HL-60 (cell line): Measurements from ENCODE around the gene COL16A1.

Source experiments
- DNase-seq, 2 experiments: peaks; one replicate each; pipeline ENCODE4 v3.0.0-alpha.2; 2010 to 2020; ENCODE audit warnings: low read depth in 1 of 2, low spot score in 1 of 2
- H3K27ac ChIP-seq: fragments of 250-450 bp; sonication (Bioruptor Pico); replicated peaks from 2 replicates; pipeline ENCODE4 v1.5.1; 2020; ENCODE audit warnings: mild to moderate bottlenecking, moderate library complexity
- H3K27me3 ChIP-seq: fragments of 250-450 bp; sonication (Bioruptor Pico); 2 replicates; pipeline ENCODE4 v1.5.1; 2021; ENCODE audit warnings: mild to moderate bottlenecking, moderate library complexity; ENCODE audit not compliant: insufficient read depth, poor library complexity, severe bottlenecking
- H3K4me3 ChIP-seq: replicated peaks from 2 replicates; pipeline ENCODE4 v1.5.1; 2011; ENCODE audit warnings: mild to moderate bottlenecking, control low read depth, low read length; ENCODE audit not compliant: insufficient read depth
- CTCF ChIP-seq: IDR thresholded peaks from one replicate; pipeline ENCODE4 v1.5.1; 2011; ENCODE audit warnings: low read length, control low read depth, inconsistent platforms; ENCODE audit not compliant: insufficient read depth
- GABPA ChIP-seq: IDR thresholded peaks from 2 replicates; pipeline ENCODE4 v1.6.1; 2012; ENCODE audit warnings: low read depth
- POLR2AphosphoS5 ChIP-seq: IDR thresholded peaks from 2 replicates; pipeline ENCODE4 v1.6.1; 2012; ENCODE audit warnings: low read depth
- REST ChIP-seq: IDR thresholded peaks from 2 replicates; pipeline ENCODE4 v1.6.1; 2012; ENCODE audit warnings: low read depth; ENCODE audit not compliant: insufficient replicate concordance
- SPI1 ChIP-seq: IDR thresholded peaks from 2 replicates; pipeline ENCODE4 v1.6.1; 2012; ENCODE audit warnings: low read depth, mild to moderate bottlenecking, borderline replicate concordance

The COL16A1 gene

GRCh38 chr1:31668303-31668883 is 35.4 kb downstream of the COL16A1 start:
- TF ChIP-seq SPI1 = no peak
- TF ChIP-seq POLR2AphosphoS5 = no peak
- TF ChIP-seq CTCF = no peak
- no peak for TF ChIP-seq GABPA
- TF ChIP-seq REST = no peak
- DNase-seq = no peak
- peaks cover 15% of the 10 kb centered on the region for H3K27me3 ChIP-seq
- H3K27ac ChIP-seq = no peak overlapping the region
- H3K4me3 ChIP-seq = no peak overlapping the region

- DNase-seq = no peak
- H3K27me3 ChIP-seq = peaks cover 15% of the 10 kb centered on the region
- TF ChIP-seq POLR2AphosphoS5 (no peak), GABPA (no peak), CTCF (no peak), SPI1 (no peak), REST (no peak)
- no peak overlapping the region for H3K4me3 ChIP-seq
- no peak overlapping the region for H3K27ac ChIP-seq
Measured at GRCh38 chr1:31667065-31667785, 36.6 kb downstream of the COL16A1 start.

GRCh38 chr1:31666263-31666963 is 37.4 kb downstream of the COL16A1 start:
- no peak for DNase-seq
- Histone ChIP-seq H3K27ac (no peak overlapping the region), H3K27me3 (peaks cover 15% of the 10 kb centered on the region), H3K4me3 (no peak overlapping the region)
- TF ChIP-seq POLR2AphosphoS5 = no peak
- no peak for TF ChIP-seq SPI1
- TF ChIP-seq GABPA = no peak

- no peak overlapping the region for H3K27ac ChIP-seq
- DNase-seq = no peak
- no peak overlapping the region for H3K4me3 ChIP-seq
- H3K27me3 ChIP-seq = peaks cover 12% of the 10 kb centered on the region
- no peak for TF ChIP-seq CTCF
- no peak for TF ChIP-seq POLR2AphosphoS5
- no peak for TF ChIP-seq SPI1
- TF ChIP-seq REST = no peak
- no peak for TF ChIP-seq GABPA
Measured at GRCh38 chr1:31665234-31665878, 38.5 kb downstream of the COL16A1 start.
